Measurements from ENCODE around the gene KCNC1. TPM values are rescaled to one million over a fixed set of nuclear protein-coding genes. Genes with fewer than 3 reads are reported as not detected.
A peak's percentile ranks its signal among the peaks of the same experiment; 100 is the strongest.

The KCNC1 gene
- total RNA-seq, 1 experiment from 2014 or later = 0.23 TPM

DNA sequence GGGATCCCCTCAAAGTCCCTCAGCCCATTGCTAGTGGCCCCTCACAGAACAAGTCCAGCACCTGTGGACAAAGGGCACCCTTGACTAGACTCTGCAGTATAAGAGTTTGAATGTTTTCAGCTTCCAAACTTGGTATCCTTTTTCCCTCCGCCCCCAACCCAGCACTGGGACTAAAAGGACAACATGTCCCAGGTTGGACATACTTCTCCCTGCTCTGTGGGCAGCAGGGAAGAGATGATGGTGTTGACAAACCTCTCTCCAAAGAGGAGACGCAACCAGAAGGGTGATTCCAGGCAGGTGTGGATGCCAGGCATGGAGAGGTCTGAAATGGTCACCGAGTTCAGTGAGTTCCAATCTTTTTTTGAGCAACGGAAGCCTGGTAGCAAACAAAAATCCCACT, 19.7 kb upstream of the KCNC1 start:
- DNase-seq (ENCODE audit: low read depth) = no peak

- DNase-seq (ENCODE audit: low read depth) = no peak
Observed at GRCh38 chr11:17716807-17717206, 17.8 kb upstream of the KCNC1 start.

GRCh38 chr11:17718015-17718414, 16.6 kb upstream of the KCNC1 start:
- DNase-seq (ENCODE audit: low read depth) = no peak

DNA sequence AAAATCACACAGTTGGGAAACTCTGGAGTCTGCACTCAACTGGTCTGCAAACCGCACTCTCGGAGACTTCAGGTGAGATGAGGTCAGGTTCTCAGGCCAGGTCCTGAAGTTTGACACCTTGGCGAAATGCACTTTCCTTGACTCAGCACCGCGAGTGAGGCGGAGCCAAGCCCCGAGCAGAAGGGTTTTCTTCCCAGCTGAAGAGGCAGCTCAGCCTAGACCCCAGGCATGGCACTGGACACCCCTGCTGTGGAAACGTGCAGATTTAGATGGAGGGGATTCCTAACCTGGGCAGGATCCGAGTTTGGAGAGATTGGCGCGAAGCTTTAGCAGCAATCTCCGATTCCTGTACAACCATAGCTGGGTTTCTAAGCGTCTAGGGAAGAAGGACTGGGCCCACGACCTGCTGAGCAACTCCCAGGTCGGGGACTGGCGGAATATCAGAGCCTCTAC, 16.0 kb upstream of the KCNC1 start:
- DNase-seq (ENCODE audit: low read depth) = no peak

DNA sequence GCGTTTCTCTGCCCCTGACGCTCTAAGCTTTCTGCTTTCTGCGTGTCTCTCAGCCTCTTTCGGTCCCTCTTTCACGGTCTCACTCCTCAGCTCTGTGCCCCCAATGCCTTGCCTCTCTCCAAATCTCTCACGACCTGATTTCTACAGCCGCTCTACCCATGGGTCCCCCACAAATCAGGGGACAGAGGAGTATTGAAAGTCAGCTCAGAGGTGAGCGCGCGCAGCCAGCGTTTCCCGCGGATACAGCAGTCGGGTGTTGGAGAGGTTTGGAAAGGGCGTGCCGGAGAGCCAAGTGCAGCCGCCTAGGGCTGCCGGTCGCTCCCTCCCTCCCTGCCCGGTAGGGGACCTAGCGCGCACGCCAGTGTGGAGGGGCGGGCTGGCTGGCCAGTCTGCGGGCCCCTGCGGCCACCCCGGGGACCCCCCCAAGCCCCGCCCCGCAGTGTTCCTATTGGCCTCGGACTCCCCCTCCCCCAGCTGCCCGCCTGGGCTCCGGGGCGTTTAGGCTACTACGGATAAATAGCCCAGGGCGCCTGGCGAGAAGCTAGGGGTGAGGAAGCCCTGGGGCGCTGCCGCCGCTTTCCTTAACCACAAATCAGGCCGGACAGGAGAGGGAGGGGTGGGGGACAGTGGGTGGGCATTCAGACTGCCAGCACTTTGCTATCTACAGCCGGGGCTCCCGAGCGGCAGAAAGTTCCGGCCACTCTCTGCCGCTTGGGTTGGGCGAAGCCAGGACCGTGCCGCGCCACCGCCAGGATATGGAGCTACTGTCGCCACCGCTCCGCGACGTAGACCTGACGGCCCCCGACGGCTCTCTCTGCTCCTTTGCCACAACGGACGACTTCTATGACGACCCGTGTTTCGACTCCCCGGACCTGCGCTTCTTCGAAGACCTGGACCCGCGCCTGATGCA, 15.3 kb upstream of the KCNC1 start, which contains the start of gene MYOD1:
MYOD1 (plus strand) TSS at position 544 of the 910 bp plus-strand sequence; CDS start at position 756, 212 bp downstream.
- DNase-seq (ENCODE audit: low read depth) = peak; percentile 26

DNA sequence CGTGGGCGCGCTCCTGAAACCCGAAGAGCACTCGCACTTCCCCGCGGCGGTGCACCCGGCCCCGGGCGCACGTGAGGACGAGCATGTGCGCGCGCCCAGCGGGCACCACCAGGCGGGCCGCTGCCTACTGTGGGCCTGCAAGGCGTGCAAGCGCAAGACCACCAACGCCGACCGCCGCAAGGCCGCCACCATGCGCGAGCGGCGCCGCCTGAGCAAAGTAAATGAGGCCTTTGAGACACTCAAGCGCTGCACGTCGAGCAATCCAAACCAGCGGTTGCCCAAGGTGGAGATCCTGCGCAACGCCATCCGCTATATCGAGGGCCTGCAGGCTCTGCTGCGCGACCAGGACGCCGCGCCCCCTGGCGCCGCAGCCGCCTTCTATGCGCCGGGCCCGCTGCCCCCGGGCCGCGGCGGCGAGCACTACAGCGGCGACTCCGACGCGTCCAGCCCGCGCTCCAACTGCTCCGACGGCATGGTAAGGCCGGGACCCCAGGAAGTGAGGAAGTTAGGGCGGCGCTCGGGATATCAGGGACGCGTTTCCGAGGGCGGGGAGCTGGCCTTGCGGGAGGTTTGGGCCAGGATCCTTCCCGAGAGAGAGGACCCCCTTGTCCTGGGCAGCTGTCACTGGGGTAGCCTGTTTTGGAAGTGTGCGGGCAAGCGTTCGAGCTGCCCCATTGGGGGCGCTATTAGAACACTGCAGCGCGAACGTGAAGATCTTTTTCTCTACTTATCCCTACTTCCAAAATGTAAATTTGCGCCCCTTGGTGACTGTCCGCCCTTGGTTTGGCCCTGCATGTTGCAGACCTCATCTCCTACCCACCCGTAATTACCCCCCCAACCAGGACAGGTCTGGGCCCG, 14.4 kb upstream of the KCNC1 start:
- peak; percentile 24 for DNase-seq (ENCODE audit: low read depth)

GRCh38 chr11:17720796-17721171, 13.8 kb upstream of the KCNC1 start:
- DNase-seq (ENCODE audit: low read depth) = peak; percentile 37

DNA sequence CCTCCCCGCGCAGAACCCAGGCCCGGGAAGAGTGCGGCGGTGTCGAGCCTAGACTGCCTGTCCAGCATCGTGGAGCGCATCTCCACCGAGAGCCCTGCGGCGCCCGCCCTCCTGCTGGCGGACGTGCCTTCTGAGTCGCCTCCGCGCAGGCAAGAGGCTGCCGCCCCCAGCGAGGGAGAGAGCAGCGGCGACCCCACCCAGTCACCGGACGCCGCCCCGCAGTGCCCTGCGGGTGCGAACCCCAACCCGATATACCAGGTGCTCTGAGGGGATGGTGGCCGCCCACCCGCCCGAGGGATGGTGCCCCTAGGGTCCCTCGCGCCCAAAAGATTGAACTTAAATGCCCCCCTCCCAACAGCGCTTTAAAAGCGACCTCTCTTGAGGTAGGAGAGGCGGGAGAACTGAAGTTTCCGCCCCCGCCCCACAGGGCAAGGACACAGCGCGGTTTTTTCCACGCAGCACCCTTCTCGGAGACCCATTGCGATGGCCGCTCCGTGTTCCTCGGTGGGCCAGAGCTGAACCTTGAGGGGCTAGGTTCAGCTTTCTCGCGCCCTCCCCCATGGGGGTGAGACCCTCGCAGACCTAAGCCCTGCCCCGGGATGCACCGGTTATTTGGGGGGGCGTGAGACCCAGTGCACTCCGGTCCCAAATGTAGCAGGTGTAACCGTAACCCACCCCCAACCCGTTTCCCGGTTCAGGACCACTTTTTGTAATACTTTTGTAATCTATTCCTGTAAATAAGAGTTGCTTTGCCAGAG, 13.2 kb upstream of the KCNC1 start:
- DNase-seq (ENCODE audit: low read depth) = no peak

- peak; percentile 64 for DNase-seq (ENCODE audit: low read depth)
Observed at GRCh38 chr11:17722000-17722643, 12.5 kb upstream of the KCNC1 start.

DNA sequence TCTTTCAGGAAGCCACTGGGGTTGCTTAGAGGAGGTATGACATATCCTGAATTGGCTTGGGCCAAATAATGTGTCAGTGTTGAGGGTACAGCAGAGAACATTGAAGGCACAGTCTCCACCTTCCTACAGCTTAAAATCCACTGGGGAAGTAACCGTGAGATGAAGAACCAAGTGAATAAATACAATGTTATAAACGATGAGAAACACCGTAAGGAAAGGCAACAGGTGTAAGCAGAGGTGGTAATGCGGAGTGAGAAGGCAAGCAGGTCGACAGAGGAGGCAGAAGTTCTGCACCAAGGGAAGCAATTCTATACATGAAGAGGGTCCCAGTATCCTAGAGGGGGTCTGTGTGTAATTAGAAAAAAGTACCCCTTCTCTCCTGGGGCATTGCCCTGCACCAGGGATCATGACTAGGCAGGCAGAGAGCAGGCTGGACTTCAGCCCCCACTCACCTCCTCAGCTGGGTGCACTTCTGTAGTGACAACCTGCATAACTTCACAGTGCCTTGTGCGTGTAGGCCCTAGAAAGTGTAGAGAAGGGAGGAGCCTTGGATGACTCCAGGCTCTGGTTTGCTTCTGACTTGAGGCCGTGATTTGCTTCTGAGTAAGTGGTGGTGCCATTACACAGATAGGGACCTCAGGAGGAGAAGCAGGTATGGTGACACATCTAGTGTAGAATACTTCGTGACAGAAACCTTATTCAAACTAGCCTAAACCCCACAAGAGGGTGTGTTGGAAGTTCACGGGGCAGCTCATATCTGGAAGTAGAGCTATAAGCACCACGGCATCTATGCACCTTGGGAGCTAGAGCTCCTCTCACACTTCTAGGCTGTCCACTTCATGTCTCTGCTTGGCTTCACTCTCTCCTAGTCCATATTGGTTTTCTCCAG, 10.3 kb upstream of the KCNC1 start:
- DNase-seq (ENCODE audit: low read depth) = no peak

GRCh38 chr11:17725174-17725573, 9.4 kb upstream of the KCNC1 start:
- DNase-seq (ENCODE audit: low read depth) = no peak

GRCh38 chr11:17730137-17730536, 4.4 kb upstream of the KCNC1 start:
- no peak for DNase-seq (ENCODE audit: low read depth)

DNA sequence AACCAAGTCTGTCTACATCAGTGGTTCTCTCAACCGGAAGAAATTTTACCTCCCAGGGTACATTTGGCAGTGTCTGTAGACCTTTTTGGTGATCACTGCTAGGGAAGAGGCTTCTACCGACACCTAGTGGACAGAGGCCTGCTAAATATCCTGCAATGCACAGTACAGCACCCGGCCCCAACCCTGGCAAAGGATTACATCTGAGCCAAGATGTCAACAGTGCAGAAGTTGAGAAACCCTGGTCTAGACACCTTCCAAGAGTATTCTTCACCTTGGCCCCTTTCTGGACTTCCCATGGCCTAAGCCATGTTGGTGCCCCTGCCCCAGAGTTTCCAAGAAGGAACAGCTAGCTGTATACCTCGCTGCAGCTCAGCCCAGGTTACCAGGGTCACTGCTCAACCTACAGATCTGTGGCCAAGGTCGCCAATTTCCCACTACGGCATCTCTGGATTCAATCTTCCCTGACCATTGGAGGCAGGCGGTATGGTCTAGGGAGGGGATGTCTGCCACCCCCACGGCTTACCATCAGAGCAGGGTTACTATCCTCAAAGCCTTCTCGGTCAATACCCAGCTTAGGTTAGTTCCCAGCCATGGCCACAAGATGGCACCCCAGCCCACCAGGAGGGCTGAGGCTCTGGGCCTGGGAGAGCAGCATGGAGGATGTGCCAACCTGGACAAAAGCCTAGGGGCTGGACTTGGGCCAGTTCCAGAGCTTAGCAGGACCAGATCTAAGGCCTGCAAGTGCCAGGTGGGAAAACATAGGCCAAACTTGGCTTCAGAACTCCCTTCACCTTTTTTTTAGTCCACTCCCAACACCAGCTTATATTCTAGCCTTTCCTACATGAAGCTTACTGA, 3.7 kb upstream of the KCNC1 start:
- peak; percentile 82 for DNase-seq (ENCODE audit: low read depth)

DNA sequence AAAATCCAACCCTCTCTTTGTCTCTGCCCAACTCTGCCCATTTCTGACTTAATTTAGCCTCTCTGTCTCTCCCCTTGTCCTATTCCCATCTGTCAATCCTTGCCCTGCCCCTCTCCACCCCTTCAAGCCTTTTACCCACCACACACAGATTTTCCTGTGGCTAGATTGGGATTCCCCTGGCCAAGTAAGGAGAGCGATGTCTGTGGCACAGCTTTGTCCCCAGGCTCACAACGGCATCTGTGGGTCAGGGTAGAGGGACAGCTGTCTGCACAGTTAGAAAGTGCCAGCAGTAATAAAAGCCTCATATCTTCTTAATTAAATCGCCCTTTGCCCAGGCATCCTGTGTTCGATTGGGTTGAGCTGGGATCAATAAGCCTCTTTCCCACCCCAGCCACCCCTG, 1.3 kb upstream of the KCNC1 start:
- no peak for DNase-seq (ENCODE audit: low read depth)

DNA sequence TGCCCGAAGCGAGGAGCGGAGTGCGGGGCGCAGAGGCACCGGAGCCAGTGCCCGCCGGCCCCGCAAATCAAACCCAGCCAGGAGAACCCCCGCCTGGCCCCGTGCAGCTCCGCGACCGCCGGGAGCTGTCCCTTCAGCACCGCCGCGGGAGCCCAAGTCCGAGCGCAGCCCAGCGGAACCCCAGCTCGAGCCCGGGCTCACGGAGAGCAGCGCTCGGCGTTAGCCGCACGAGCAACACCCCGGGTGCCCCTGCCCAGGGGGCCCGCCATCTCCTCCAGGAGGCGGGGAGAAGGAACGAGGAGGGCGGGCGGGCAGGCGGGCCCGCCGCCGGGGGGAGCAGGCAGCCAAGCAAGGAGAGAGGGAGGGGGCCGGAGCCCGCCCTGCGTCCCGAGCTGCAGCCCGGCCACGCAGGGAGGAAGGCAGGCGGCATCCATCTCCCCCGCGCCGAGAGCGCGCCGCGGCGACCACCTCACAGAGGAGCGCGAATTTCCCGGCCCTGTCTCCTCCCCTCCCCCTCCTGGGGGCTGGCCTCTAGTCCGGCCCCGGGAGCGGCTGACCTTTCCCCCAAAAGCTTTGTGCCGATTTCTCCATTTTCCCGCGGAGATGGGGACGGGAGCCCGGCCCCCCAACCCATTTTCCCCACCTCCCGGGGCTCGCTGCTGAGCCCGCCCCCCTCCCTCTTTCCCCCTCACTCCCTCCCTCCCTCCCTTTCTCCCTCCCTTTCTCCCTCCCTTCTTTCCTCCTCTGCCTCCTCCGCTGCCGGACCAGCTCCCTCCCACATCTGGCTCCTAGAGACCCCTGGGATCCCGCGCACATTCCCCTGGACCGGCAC, 621 bp downstream of the KCNC1 start:
- peak; percentile 78 for DNase-seq (ENCODE audit: low read depth)

GRCh38 chr11:17735818-17736578, 1.4 kb downstream of the KCNC1 start:
- no peak for DNase-seq (ENCODE audit: low read depth)

- DNase-seq (ENCODE audit: low read depth) = no peak
Observed at GRCh38 chr11:17736579-17736893, 2.0 kb downstream of the KCNC1 start.

All from Daoy (cell line).